Bronchial epithelial cell (primary cell): ENCODE measurements around the gene OR2T27. TPM values are rescaled to one million over a fixed set of nuclear protein-coding genes. Genes with fewer than 3 reads are reported as not detected.

ENCODE experiments used
- DNase-seq: peaks from one replicate; pipeline ENCODE4 v3.0.0-alpha.2; 2010; ENCODE audit warnings: low read depth
- FAIRE-seq: peaks from 2 replicates; lab custom pipeline; 2011; peaks lifted over from hg19 to GRCh38; lab: Jason Lieb, UNC
- H3K27me3 ChIP-seq: 2 replicates; pipeline ENCODE4 v1.5.1; 2011; ENCODE audit warnings: low read length; ENCODE audit not compliant: control insufficient read depth, insufficient read depth
- H3K36me3 ChIP-seq: 2 replicates; pipeline ENCODE4 v1.5.1; 2011; ENCODE audit warnings: low read length; ENCODE audit not compliant: control insufficient read depth, insufficient read depth
- H3K4me3 ChIP-seq: 2 replicates; pipeline ENCODE4 v1.5.1; 2011; ENCODE audit warnings: mild to moderate bottlenecking, low read depth, low read length, control low read depth
- total RNA-seq: library from RNA; depleted of rRNA; stranded (reverse); fragments of >200 nt; gene quantifications from 2 replicates; pipeline ENCODE4 v1.2.1, GENCODE V29; 2014
- TF ChIP-seq, protein P1 (sequence below): IDR thresholded peaks from 2 replicates; pipeline ENCODE4 v1.5.1; 2011; ENCODE audit warnings: mild to moderate bottlenecking, moderate library complexity, low read length, control low read depth, inconsistent platforms; ENCODE audit not compliant: insufficient read depth, severe bottlenecking

OR2T27 gene
- total RNA-seq, 1 donor from 2014 or later = not detected

DNA sequence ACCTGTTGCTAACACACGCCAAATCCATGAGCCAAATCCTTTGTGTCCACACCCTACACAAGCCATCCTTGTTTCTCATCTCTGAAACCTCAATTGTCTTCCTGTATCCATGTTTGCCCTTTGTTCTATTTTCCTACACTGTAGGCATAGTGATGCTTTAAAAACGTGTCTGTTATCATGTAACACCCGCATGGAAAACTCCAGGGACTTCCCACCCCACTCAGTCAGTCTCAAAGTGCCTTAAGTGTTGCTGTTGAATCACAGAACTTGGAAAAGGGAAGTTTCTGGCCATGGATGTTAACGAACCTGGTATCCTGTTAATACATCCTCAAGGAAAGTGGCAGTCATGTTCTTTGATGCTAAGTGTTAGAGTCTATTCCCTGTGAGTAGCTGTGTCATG lies 30.2 kb downstream of the OR2T27 start:
- Histone ChIP-seq H3K36me3 (no peaks in the 10 kb centered on the region), H3K4me3 (no peak overlapping the region), H3K27me3 (no peaks in the 10 kb centered on the region)
- FAIRE-seq (peak; percentile 77), DNase-seq (no peak)
- TF ChIP-seq, protein P1, sequence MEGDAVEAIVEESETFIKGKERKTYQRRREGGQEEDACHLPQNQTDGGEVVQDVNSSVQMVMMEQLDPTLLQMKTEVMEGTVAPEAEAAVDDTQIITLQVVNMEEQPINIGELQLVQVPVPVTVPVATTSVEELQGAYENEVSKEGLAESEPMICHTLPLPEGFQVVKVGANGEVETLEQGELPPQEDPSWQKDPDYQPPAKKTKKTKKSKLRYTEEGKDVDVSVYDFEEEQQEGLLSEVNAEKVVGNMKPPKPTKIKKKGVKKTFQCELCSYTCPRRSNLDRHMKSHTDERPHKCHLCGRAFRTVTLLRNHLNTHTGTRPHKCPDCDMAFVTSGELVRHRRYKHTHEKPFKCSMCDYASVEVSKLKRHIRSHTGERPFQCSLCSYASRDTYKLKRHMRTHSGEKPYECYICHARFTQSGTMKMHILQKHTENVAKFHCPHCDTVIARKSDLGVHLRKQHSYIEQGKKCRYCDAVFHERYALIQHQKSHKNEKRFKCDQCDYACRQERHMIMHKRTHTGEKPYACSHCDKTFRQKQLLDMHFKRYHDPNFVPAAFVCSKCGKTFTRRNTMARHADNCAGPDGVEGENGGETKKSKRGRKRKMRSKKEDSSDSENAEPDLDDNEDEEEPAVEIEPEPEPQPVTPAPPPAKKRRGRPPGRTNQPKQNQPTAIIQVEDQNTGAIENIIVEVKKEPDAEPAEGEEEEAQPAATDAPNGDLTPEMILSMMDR = no peak

DNA sequence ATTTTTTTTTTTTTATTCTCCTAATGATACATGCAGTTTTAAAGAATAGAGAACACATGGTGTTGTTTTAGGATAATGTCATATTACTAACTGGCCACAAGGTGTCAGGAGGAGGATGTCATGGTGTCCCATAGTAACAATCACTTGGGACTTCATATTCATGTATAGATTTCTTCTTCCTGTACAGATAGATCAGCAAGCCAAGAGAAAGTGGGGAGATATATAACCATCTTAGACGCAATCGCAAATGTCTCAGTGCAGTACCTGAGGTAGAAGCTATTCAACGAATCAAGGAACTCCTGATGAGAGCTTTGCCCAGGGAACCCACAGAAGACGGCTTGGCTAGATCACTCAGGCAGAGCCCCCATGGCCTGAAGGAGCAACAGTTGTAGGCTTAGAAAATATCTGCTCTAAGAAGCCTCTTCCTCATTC lies 32.7 kb downstream of the OR2T27 start:
- FAIRE-seq (no peak), DNase-seq (peak; percentile 28)
- TF ChIP-seq, protein P1 = peak; percentile 28
- Histone ChIP-seq H3K27me3 (no peaks in the 10 kb centered on the region), H3K36me3 (no peaks in the 10 kb centered on the region), H3K4me3 (no peak overlapping the region)

DNA sequence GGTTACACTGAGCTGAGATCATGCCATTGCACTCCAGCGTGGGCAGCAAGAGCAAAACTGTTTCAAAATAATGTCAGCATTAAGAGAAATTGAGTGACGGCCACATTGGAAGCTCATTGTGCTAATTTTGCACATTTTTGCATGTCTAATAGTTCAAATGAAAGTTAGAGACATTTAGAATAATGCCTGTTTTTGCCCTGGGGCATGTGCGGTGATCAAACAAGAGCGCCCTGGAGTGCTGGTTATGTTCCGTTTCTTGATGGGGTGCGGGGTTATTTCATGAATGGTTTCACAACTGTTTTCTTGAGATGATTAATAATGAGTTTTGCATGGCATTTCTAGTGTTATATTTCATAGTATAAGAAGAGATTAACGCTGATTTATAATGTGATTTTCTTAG lies 33.6 kb downstream of the OR2T27 start:
- Histone ChIP-seq H3K4me3 (no peak overlapping the region), H3K27me3 (no peaks in the 10 kb centered on the region), H3K36me3 (no peaks in the 10 kb centered on the region)
- TF ChIP-seq, protein P1 = no peak
- FAIRE-seq = no peak
- no peak for DNase-seq

DNA sequence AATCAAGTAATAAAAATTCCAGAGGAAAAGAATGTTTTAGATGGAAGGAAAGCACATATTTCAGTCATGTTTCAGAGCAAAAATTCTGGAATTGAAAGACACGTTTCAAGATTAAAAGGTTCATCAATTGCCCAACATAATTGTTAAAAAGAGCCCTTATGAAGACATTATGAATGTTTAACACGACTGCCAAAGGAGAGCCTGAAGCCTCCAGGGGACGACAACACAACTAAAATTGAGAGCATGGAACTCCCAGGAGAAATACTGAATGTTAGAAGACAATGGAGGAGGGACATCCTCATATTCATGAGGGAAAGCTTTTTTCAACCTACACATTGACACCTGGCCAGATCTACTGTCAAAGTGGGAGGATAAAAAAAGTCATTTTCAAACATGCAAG lies 36.5 kb downstream of the OR2T27 start:
- DNase-seq (peak; percentile 37), FAIRE-seq (no peak)
- Histone ChIP-seq H3K4me3 (no peak overlapping the region), H3K27me3 (no peaks in the 10 kb centered on the region), H3K36me3 (no peaks in the 10 kb centered on the region)
- TF ChIP-seq, protein P1 = peak; percentile 44

DNA sequence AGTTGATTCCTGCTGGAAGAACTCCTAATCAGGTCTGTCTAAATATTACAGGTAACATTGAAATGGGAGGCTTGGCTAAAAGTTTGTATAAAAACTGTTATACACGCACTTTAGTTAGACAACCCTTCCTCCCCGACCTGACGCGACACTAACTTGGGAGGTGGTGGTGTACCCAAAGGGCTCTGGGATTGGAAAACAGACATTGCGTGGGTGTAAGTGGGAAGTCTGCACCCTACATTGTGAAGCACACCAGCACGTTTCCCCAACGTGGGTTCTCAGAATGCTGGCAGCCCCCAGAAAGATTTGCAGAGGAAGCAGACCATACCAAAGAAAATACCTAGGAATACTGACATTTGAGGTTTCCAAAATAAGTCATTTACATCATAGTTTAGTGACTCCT lies 37.2 kb downstream of the OR2T27 start:
- no peak for DNase-seq
- no peak overlapping the region for H3K4me3 ChIP-seq
- no peak for FAIRE-seq
- H3K27me3 ChIP-seq = no peaks in the 10 kb centered on the region
- TF ChIP-seq, protein P1 = no peak
- H3K36me3 ChIP-seq = no peaks in the 10 kb centered on the region

DNA sequence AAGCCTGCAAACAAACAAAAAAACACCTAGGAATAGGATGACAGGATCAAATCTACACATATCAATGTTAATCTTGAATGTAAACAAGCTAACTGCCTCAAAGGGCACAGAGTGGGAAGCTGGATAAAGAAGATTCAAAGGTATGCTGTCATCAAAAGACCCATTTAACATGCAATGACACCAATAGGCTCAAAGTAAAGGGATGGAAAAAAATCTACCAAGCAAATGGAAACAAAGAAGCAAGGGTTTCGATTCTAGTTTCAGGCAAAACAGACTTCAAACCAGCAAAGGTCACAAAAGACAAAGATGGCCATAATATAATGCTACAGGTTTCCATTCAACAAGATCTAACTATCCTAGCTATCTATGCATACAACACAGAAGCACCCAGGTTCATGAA lies 41.6 kb downstream of the OR2T27 start:
- H3K4me3 ChIP-seq = no peak overlapping the region
- H3K36me3 ChIP-seq = no peaks in the 10 kb centered on the region
- DNase-seq = no peak
- H3K27me3 ChIP-seq = no peaks in the 10 kb centered on the region
- TF ChIP-seq, protein P1 = no peak
- no peak for FAIRE-seq
